Hepatocyte (in vitro differentiated cells): ENCODE results near the gene TRPC4.

Experiments
- CTCF ChIP-seq: fragments of 200-600 bp; sonication (generic); IDR thresholded peaks from 2 replicates; pipeline ENCODE4 v1.5.1; 2016; ENCODE audit warnings: antibody characterized with exemption, mild to moderate bottlenecking; ENCODE audit not compliant: poor library complexity
- EZH2phosphoT487 ChIP-seq: fragments of 200-600 bp; sonication (generic); IDR thresholded peaks from one replicate; pipeline ENCODE4 v1.6.1; 2018; ENCODE audit warnings: antibody characterized with exemption, mild to moderate bottlenecking, low read depth, moderate library complexity; ENCODE audit not compliant: unreplicated experiment, severe bottlenecking

GRCh38 chr13:37769545-37769944 is 100.0 kb downstream of the TRPC4 start:
- no peak for TF ChIP-seq CTCF
- TF ChIP-seq EZH2phosphoT487, result no peak
